Sciatic nerve (tissue), 2 donors: ENCODE results near the gene THRA. TPM values are rescaled to one million over a fixed set of nuclear protein-coding genes. Genes with fewer than 3 reads are reported as not detected.
A peak's percentile ranks its signal among the peaks of the same experiment; 100 is the strongest.

ENCODE experiments used
- ATAC-seq: fragments of 200-7000 bp; cut with Tn5 transposase; one replicate; pipeline ENCODE4 v1.9.1; 2020; ENCODE audit warnings: mild to moderate bottlenecking, moderate library complexity
- DNase-seq: peaks from one replicate; pipeline ENCODE4 v3.0.0-alpha.2; 2020; ENCODE audit warnings: low spot score
- intact Hi-C: fragments of 100-400 bp; cut with DNase I; formaldehyde crosslinking; loops from one replicate; pipeline ENCODE4 v1.14.2; 2022
- total RNA-seq: library from RNA; stranded (reverse); fragmentation: NEBNext Ultra II Directional; extraction: Animal tissue kit (Norgen Biotek cat#: 25700); gene quantifications from one replicate; pipeline ENCODE4 v1.2.1, GENCODE V29; 2021
- donor health status: DM: no; HTN: no; CAD: no.
- donor health status: DM: no; HTN: no; CAD: no.

Gene THRA
- total RNA-seq, 1 donor from 2014 or later, result 72.0 TPM

GRCh38 chr17:40025991-40026815 is 36.6 kb upstream of the THRA start:
- ATAC-seq (peak; percentile 14), DNase-seq (no peak)
- intact Hi-C loops, result no loop called here

- ATAC-seq, result peak; percentile 96
- peak; percentile 91 for DNase-seq
- intact Hi-C loops, result no loop called here
These were observed 35.8 kb upstream of the THRA start for GRCh38 chr17:40026816-40027613.

GRCh38 chr17:40027614-40028012 is 35.2 kb upstream of the THRA start:
- ATAC-seq, result no peak
- DNase-seq, result no peak
- intact Hi-C loops, result no loop called here

GRCh38 chr17:40028595-40028994 is 34.2 kb upstream of the THRA start:
- no peak for DNase-seq
- intact Hi-C loops, result no loop called here
- ATAC-seq, result no peak

GRCh38 chr17:40031706-40032105 is 31.1 kb upstream of the THRA start:
- intact Hi-C loops, result no loop called here
- DNase-seq (no peak), ATAC-seq (no peak)

GRCh38 chr17:40032322-40033320 is 30.1 kb upstream of the THRA start:
- no peak for ATAC-seq
- intact Hi-C loops, result no loop called here

GRCh38 chr17:40033339-40033738 is 29.4 kb upstream of the THRA start:
- ATAC-seq (no peak), DNase-seq (no peak)
- intact Hi-C loops, result no loop called here

More at GRCh38 chr17:40032322-40033320, 30.1 kb upstream of the THRA start:
- no peak for DNase-seq

- DNase-seq (no peak), ATAC-seq (no peak)
- intact Hi-C loops, result no loop called here
These were observed 28.2 kb upstream of the THRA start for GRCh38 chr17:40034426-40035161.

GRCh38 chr17:40035162-40035559 is 27.6 kb upstream of the THRA start:
- intact Hi-C loops, result no loop called here

GRCh38 chr17:40038882-40039513 is 23.8 kb upstream of the THRA start:
- intact Hi-C loops, result no loop called here
- no peak for DNase-seq
- ATAC-seq, result peak; percentile 97

More at GRCh38 chr17:40035162-40035559, 27.6 kb upstream of the THRA start:
- DNase-seq (no peak), ATAC-seq (no peak)

- no peak for ATAC-seq
- no peak for DNase-seq
- intact Hi-C loops, result no loop called here
These were observed 21.6 kb upstream of the THRA start for GRCh38 chr17:40041196-40041595.

GRCh38 chr17:40056379-40057015 is 6.3 kb upstream of the THRA start:
- DNase-seq, result no peak
- intact Hi-C loops, result no loop called here
- no peak for ATAC-seq

GRCh38 chr17:40058186-40058784 is 4.5 kb upstream of the THRA start:
- ATAC-seq, result peak; percentile 35
- intact Hi-C loops, result no loop called here

GRCh38 chr17:40058865-40059264 is 3.9 kb upstream of the THRA start:
- ATAC-seq (no peak), DNase-seq (no peak)
- intact Hi-C loops, result no loop called here

More at GRCh38 chr17:40058186-40058784, 4.5 kb upstream of the THRA start:
- DNase-seq, result no peak

GRCh38 chr17:40059729-40060475 is 2.9 kb upstream of the THRA start:
- no peak for DNase-seq
- intact Hi-C loops, result no loop called here
- no peak for ATAC-seq

- ATAC-seq (no peak), DNase-seq (no peak)
- intact Hi-C loops, result no loop called here
These were observed 1.7 kb upstream of the THRA start for GRCh38 chr17:40060887-40061608.
